Measurements from ENCODE around the gene APC2. TPM values are rescaled to one million over a fixed set of nuclear protein-coding genes. Genes with fewer than 3 reads are reported as not detected.

Gene APC2
- total RNA-seq, 1 experiment from 2014 or later = 0.68 TPM

- no peak overlapping the region for H2BK5ac ChIP-seq (ENCODE audit: insufficient read length, low read length)
- no peak overlapping the region for H3K14ac ChIP-seq (ENCODE audit: insufficient read depth, low read length)
- no peaks in the 10 kb centered on the region for H3K79me2 ChIP-seq (ENCODE audit: insufficient read depth, low read length)
- peak overlapping the region; percentile 3 for H3K4me2 ChIP-seq (ENCODE audit: insufficient read depth, insufficient read length, low read length)
- no peaks in the 10 kb centered on the region for H3K36me3 Mint-ChIP-seq (ENCODE audit: insufficient read depth in 1 of 3, low read depth in 3 of 3)
- no peak overlapping the region for H3K27ac Mint-ChIP-seq
- H2BK12ac ChIP-seq (ENCODE audit: insufficient read length, low read depth, low read length) = no peak overlapping the region
- no peak overlapping the region for H3K4ac ChIP-seq (ENCODE audit: low read depth, low read length)
- H3K9me3 ChIP-seq (ENCODE audit: control insufficient read depth, low read depth, low read length) = no peaks in the 10 kb centered on the region
- no peak overlapping the region for H2AK5ac ChIP-seq (ENCODE audit: insufficient read length, low read length)
- H3K9ac ChIP-seq (ENCODE audit: extremely low read depth, insufficient read length, low read length) = no peak overlapping the region
- H3K27me3 Mint-ChIP-seq (ENCODE audit: low read depth) = peaks cover 56% of the 10 kb centered on the region
- no peak overlapping the region for H4K91ac ChIP-seq (ENCODE audit: insufficient read length, low read depth, low read length)
- H4K8ac ChIP-seq (replicated peaks; ENCODE audit: insufficient read length, low read depth, low read length) = no peak overlapping the region
- H2BK120ac ChIP-seq (ENCODE audit: low read depth, low read length, poor library complexity, severe bottlenecking) = no peak overlapping the region
- peaks cover 11% of the 10 kb centered on the region for H3K23me2 ChIP-seq (ENCODE audit: insufficient read length, low read depth, low read length, poor library complexity, severe bottlenecking)
- no peak overlapping the region for H4K5ac ChIP-seq (ENCODE audit: insufficient read length, low read depth, low read length)
- peaks cover 0 to 12% of the 10 kb centered on the region in 2 experiments; a peak in 3 of 4 replicates for H3K4me1 Mint-ChIP-seq
- H3K27me3 ChIP-seq (ENCODE audit: insufficient read depth, low read length) = no peaks in the 10 kb centered on the region; the same call in 1 of the 2 replicates
- no peak overlapping the region for H2BK15ac ChIP-seq (ENCODE audit: low read depth, low read length)
- peaks cover 7 to 16% of the 10 kb centered on the region in 2 experiments for H3K9me3 Mint-ChIP-seq
- H2AFZ ChIP-seq (ENCODE audit: low read length) = no peak overlapping the region
- WGBS (ENCODE audit: extremely low coverage, insufficient read length, low lambda C conversion rate) = no CpG with 5 or more reads among the region's 49 CpGs
- no peaks in the 10 kb centered on the region for H3K4me1 ChIP-seq (ENCODE audit: insufficient read depth, low read length)
- H3K18ac ChIP-seq (ENCODE audit: insufficient read length, low read depth, low read length) = peak overlapping the region; percentile 39
- H3K27ac ChIP-seq (ENCODE audit: insufficient read length, low read depth, low read length) = no peak overlapping the region
- H3T11ph ChIP-seq (ENCODE audit: low read length) = no peak overlapping the region
- peak overlapping the region in 1 of 2 experiments; percentile 54; a peak in 2 of 5 replicates for H3K4me3 Mint-ChIP-seq
- H3K56ac ChIP-seq (ENCODE audit: insufficient read length, low read depth, low read length) = no peak overlapping the region
- DNase-seq = peak; percentile 79
- H2BK20ac ChIP-seq (ENCODE audit: low read depth, low read length, poor library complexity, severe bottlenecking) = no peak overlapping the region
- H3K23ac ChIP-seq (ENCODE audit: insufficient read length, low read depth, low read length) = no peak overlapping the region
- H3K79me1 ChIP-seq (ENCODE audit: insufficient read depth, low read depth, low read length, poor library complexity, severe bottlenecking) = no peaks in the 10 kb centered on the region
- peak; percentile 96 for TF ChIP-seq CTCF (conservative IDR thresholded peaks at IDR 0.05)
- no peaks in the 10 kb centered on the region for H4K20me1 ChIP-seq (ENCODE audit: control insufficient read depth, insufficient read depth, insufficient read length)
Measured at GRCh38 chr19:1503089-1503924, 53.4 kb downstream of the APC2 start.
